HG03354 (cell line): Measurements from ENCODE around the gene DLG1.

Experiments
- ATAC-seq: cut with Tn5 transposase; IDR thresholded peaks from one replicate; pipeline ENCODE4 v1.9.1; 2021; ENCODE audit warnings: mild to moderate bottlenecking; ENCODE audit not compliant: unreplicated experiment, poor library complexity, severe bottlenecking

DLG1 gene

GRCh38 chr3:197008436-197009209, 289.8 kb downstream of the DLG1 start:
- ATAC-seq: no peak

DNA sequence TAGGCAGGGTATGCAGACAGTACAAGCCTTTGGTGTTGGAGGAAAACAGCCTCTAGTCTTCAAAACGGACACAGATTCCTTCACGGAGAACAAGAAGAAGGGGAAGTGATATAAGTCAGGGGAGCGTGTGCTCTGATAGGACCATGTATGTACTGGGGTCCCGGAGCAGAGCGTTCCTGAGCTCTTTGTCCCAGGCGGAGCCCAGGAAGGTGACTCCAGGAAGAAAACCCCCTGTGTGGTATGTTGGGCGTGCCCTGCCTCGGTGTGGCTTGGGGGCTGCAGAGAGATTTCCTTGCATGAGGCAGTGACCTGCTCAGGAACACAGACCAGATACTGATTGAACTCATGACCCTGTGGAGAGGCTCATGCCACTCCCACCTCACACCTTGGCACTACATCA, 290.5 kb downstream of the DLG1 start:
- no peak for ATAC-seq

- no peak for ATAC-seq
These were observed 291.0 kb downstream of the DLG1 start for GRCh38 chr3:197007296-197007940.

GRCh38 chr3:197006860-197007259, 291.6 kb downstream of the DLG1 start:
- no peak for ATAC-seq

DNA sequence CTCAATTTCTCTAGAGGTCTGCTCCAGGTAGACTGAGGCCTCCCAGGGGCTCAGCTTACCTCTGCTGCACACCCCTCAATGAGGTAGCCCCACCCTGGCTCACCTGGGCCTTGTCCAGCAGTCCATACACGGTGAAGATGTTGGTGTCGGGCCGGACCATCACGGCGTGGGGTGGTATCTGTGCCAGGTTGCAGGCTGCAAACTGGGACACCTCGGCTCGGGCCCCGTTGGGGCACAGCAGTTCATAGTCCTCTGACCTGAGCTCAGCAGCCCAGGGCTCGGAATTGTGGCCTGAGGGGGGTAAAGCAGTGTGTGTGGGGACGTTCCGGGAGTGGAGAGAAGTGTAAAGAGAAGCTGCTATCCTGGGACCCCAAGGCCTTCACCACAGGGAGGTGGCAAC, 292.0 kb downstream of the DLG1 start:
- no peak for ATAC-seq

DNA sequence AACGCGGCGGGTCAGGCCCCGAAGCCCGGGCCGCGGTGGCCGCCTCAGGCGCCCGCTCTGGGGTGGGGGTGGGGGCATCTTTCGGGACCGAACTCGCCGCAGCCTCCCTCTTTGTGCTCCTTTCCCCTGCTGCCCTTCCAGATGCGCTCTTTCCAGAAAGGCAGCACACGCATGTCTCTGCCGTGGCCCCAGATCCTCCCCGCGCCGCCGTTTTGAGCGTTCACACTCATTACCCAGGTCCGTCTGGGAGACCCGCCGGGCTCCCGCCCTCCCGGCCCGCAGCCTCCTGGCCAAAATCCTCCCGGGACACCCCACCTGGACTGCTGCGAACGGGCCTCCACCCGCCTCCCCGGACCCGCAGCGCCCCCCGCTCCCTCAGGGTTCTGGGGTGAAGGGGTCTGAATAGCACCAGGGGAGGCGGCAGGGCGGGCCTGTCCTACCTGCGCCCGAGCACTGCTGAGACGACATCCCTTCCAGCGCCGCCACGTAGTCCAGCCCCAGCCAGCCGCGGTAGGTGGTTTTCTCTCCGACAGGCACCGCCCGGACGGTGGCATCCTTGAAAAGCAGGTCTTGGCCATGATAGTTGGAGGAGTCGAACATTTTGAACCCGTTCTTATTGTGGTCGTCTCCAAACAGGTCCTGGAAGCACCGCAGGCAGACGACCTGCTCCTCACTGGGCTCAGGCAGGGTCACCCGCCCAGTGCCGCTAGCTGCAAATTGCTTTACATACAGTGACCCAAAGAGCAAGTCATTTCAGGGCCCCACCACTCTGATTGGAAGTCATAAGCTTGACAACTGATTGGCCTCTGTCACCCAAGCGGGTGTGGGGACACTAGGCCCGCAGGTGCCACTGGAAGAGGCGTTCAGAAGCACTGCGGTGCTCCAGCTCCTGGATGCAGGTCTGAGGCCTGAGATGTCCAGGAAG, 294.7 kb downstream of the DLG1 start:
- peak; percentile 25 for ATAC-seq

- ATAC-seq: peak; percentile 76
These were observed 295.5 kb downstream of the DLG1 start for GRCh38 chr3:197002701-197003454.

- peak; percentile 16 for ATAC-seq
These were observed 296.3 kb downstream of the DLG1 start for GRCh38 chr3:197001972-197002700.

- ATAC-seq: no peak
These were observed 297.1 kb downstream of the DLG1 start for GRCh38 chr3:197001106-197001971.

GRCh38 chr3:197000211-197000610, 298.2 kb downstream of the DLG1 start:
- no peak for ATAC-seq

- ATAC-seq: no peak
These were observed 299.2 kb downstream of the DLG1 start for GRCh38 chr3:196998966-196999760.

GRCh38 chr3:196997311-196997710, 301.1 kb downstream of the DLG1 start:
- ATAC-seq: no peak

DNA sequence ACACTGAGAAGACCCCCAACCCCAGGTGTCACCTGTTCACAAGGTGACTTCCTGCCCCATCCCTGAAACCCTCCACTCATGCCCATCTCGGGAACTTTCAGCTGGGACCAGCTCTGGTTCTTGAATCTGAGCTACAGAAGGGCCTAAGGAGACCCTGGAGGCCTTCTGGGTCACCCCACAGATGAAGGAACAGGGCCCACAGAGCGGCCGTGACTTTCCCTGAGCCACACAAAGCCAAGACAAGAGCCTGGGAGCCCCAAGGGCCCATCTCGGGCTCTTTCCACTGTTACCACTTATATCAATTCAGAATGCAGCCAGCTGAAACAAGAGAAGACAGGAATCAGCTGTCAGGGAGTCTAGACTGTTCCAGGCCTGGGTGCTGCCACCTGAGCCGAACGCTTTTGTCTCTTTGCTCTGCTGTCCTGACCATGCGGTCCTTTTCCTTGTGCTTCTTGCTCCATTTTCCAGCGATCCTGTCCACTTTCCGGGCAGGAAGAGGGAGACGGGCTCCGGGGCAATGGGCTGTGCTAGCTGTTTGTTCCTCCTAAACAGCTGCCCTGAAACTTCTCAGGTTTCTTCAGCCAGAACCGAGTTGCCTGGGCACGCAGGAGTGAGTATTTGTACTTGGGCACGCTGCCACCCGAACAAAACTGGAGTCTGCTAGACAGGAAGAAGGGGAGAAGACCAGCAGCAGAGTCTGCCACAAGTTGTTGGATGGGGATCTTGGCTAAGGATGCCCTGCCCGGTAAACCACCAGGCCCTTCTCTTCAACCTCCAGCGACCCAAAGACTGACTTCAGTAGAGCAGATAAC, 301.8 kb downstream of the DLG1 start:
- ATAC-seq: no peak

GRCh38 chr3:196995646-196996355, 302.6 kb downstream of the DLG1 start:
- ATAC-seq: no peak

DNA sequence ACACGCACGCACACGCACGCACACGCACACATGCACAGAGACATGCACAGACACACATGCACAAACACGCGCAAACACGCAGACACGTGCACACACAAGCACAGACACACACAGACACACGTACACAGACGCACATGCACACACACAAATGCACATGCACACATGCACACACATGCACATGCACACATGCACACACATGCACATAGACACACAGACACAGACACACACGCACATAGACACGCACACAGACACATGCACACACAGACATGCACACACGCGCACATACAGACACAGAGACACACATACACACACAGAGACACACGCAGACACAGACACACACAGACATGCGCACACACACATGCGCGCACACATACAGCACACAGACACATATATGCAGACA, 303.4 kb downstream of the DLG1 start:
- ATAC-seq: no peak

DNA sequence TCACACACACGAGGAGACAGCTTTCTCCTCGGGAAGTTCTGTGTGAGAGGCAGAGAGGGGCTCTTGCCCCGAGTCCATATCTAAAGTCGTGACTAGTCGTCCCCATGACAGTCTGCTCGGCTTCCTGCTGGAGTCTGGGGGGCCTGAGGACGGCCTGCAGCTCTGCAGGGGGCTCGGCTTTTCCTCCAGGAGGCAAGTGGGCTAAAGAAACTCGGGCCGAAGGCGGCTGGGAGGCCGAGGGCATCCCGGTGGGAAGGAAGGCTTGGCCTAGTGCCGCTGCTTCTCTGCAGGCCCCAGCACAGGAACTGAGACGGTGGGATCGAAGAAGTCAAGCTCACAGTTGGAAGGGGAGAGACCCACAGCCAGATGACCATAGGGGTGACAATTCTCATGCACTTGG, 304.4 kb downstream of the DLG1 start:
- ATAC-seq: no peak
